Measurements from ENCODE around the gene SEMA6A.

- TF ChIP-seq FOXP4 (CRISPR knock-in tag; IDR thresholded peaks at IDR 0.05; ENCODE audit: borderline replicate concordance): no peak
- TF ChIP-seq TEAD4 (IDR thresholded peaks at IDR 0.05; ENCODE audit: low read length): no peak
- TF ChIP-seq TEAD4 (CRISPR knock-in tag; IDR thresholded peaks at IDR 0.05; ENCODE audit: borderline replicate concordance): no peak
- no peak for TF ChIP-seq ETV5 (CRISPR knock-in tag; IDR thresholded peaks at IDR 0.05; ENCODE audit: low read depth)
- TF ChIP-seq MEF2D (tag; conservative IDR thresholded peaks at IDR 0.05; ENCODE audit: low read depth): no peak
- no peak for TF ChIP-seq KAT8 (IDR thresholded peaks at IDR 0.05; ENCODE audit: low read depth)
- no peak for TF ChIP-seq NFYB (IDR thresholded peaks at IDR 0.05; ENCODE audit: extremely low read depth, insufficient read length)
- no peak for TF ChIP-seq CTCF (IDR thresholded peaks at IDR 0.05 in 2 of 3, conservative IDR thresholded peaks at IDR 0.05 in 1 of 3; ENCODE audit: insufficient read depth in 2 of 3, low read depth in 1 of 3, low read length in 3 of 3)
- no peak for TF ChIP-seq ZNF76 (CRISPR knock-in tag; IDR thresholded peaks at IDR 0.05; ENCODE audit: borderline replicate concordance)
- no peak for TF ChIP-seq FOXK2 (conservative IDR thresholded peaks at IDR 0.05 in 1 of 2, IDR thresholded peaks at IDR 0.05 in 1 of 2; ENCODE audit: low read depth in 2 of 2)
Measured at GRCh38 chr5:116559239-116559638, 15.4 kb downstream of the SEMA6A start.

All from K562 (cell line).